Measurements from ENCODE around the gene SYN1.
"Not testable (repeated sequence)": the region's sequence is repeated elsewhere in the genome, so short reads cannot be mapped to it uniquely, and the experiment has no call there.

The SYN1 gene

DNA sequence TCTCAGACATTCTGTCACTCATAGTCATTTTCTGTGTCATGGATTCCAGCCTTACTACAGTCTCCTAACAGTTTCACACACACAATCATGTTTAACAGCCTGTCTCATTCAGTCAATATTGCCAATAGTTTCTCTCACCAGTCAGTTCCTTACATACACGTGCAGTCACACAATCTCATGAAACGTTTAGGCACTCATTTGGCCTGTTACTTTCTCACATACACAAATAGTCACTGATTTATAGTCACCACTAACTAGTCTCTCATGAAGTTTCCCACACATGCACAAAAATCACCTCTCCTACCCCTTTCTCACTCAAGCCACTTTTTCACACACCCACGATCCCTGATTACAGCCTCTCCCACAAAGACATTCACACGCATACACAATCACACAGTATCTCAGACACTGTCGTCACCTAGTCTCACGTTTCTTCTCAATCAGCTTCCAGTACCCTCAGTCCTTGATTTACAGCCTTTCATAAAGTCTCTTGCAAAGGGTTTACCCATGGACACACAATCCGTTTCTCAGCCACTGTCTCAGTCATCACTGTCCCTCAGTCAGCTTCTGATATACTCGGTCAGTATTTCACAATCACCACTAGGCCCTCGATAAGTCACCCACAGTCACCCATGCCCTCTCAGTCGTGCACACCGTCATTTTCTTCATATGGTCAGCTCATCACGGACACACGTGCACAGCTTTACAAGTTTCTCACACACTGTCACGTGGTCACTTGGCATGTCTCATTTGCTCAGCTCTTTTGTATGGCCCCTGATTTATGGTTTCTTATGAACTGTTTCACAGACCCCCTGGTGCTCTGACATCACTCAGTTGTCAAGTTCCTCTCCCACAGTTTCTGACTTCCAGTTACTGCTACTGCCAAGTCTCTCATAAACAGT, 14.3 kb upstream of the SYN1 start:
- DNase-seq: no peak

- no peak for DNase-seq
These were observed 13.0 kb upstream of the SYN1 start for GRCh38 chrX:47632666-47633065.

- DNase-seq: no peak
These were observed 12.0 kb upstream of the SYN1 start for GRCh38 chrX:47631676-47632075.

DNA sequence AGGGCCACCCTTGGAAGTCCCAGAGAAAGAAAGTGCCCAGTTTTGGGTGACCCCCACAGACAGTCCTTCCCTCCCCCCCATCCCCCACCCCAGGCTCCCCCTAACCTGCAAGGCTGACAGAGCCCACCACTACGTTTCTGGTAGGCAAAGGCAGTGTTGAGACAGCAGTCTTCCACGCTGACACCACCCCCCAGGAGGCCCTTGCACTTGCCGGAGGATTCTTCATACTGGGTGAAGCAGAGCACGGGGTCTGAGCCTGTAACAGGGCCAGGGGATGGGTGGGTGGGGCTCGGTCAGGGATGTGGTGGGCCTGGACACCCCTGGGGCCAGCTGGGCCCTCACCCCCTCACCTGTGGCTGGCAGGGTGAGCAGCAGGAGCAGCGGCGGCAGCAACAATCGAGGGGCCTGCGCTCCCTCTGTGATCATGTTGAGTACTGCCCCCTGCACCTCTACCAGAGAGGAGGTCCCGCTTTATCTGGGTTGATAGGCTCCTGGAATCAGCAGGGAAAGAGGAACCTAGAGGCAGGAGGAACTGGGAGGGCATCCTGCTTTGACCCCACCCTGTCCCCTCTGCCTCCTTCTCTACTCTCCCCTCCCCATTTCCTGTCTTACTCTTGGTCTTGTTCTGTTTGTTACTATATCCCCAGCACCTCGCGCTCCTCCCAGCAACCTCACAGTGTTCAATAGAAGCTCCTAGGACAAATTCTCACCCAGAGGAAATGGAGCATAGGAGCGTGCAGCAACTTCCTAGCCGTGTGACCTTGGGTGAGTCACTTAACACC, 10.0 kb upstream of the SYN1 start, which contains the start of gene CFP:
Gene CFP (minus strand): TSS at position 512 of the 782 bp plus-strand sequence. CDS start 86 bp downstream, at position 426.
- no peak for DNase-seq

DNA sequence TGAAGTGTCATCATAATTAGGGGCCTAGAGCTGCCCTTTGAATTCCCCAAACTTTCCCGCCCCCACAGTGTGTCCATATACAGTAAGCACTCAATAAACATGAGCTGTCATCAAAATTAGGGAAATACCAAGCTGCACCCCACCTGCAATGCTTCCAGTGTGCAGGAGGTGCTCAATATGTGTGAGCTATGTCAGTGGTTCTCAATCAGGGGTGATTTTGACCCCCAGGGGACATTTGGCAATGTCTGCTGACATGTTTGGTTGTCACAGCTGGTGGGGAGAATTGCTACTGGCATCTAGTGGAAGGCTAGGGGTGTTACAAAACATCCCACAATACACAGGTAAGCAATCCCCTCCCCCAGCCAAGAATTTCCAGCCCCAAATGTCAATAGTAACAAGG, 9.3 kb upstream of the SYN1 start:
- DNase-seq: no peak

DNA sequence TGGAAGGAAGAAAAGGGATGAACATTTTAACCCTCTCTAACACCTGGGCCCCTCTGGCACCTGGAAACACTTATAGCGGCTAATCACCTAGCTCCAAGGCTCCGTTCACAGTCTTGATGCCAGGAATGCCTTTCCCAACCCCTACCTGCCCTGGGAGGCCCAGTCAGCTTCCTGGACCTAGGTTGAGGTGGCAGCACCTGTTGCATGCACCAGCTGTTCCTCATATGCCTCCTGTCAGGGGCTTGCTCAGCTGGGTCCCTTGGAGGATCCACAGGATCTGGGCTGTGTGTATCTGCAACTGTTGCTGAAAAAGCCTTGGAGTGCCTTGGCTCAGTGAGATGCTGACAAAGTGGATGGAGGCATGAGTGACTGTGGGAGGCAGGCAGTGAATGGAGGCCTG, 5.7 kb upstream of the SYN1 start:
- no peak for DNase-seq

DNA sequence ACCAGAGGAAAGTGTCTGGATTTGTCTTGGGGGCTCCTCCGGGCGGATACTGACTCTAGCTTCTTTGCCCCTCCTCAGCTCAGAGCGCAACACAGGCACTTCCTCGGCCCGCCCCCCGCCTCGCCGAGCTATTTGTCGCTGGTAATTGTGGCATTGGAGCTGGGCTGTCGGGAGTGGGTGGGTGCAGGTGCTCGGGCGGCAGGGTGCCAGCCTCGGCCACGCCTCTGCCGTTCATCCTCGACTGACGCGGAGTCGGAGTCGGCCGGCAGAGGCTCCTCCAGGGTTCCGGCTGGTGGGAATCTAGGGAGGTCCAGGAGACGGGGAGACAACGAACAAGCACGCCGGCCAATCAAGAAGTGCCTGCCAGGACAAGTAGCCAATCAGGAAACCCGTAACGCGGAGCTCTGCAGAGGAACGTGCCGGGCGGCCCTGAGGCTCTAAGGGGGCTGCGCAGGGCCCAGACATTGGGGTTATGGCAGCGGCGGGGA, 3.9 kb upstream of the SYN1 start:
- peak; percentile 73 for DNase-seq

DNA sequence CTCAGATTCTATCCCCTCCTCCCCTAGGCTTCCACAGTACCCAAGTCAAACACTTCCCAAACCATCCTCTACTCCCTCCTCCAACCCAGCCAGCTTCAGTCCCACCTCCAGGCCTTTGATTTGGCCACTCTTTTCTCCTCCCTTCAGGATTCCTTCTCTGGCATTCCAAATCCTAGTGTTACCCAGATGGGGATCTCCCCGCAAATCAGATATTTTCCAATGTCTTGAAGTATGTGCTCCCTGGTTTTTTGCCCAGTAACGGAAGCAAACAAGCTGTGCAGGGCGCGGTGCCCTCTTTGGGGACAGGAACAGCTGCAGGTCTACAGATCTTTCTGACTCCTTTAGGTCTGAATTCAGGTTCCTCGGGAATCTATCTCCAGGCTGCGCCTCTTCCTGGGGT, 2.2 kb upstream of the SYN1 start:
- no peak for DNase-seq

DNA sequence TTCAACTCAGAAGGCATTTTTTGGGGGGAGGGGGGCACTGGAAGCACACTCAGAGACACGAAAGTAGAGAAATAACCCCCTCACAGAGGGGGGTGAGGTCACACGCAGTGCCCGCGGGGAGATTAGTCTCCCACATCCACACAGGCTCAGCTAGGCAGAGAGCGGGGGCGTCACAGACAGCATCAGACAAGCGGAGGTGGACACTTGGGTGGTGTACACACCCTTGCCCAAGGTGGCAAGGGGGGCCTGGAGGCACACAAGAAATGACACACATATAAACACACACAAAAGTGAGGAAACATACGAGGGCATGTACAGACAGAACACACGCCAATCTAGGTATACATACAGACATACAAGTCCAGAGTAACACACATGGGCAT, 637 bp upstream of the SYN1 start:
- no peak for DNase-seq

- no peak for DNase-seq
These were observed 653 bp downstream of the SYN1 start for GRCh38 chrX:47618923-47619485.

DNA sequence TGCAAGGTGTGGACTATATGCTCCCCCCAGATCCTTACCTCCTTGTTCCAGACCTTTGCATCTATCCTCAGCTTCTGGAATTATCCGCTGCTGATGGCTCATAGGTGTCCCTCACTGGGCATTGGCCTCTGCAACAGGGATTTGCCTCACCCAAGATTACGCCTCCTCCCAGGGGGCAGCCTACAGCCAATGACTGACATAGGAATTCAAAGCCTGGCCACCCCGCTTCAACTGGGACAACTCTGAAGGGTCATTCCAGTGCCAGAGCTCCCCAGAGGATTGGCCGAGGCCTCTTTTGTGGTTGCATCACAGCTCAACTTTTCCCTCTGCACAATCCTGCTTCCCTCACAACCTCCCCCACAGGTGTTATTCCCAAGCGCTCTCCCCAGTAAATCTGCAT, 5.0 kb downstream of the SYN1 start:
- DNase-seq: no peak

- no peak for DNase-seq
These were observed 6.6 kb downstream of the SYN1 start for GRCh38 chrX:47613082-47613481.

- DNase-seq: no peak
These were observed 7.2 kb downstream of the SYN1 start for GRCh38 chrX:47612418-47612817.

DNA sequence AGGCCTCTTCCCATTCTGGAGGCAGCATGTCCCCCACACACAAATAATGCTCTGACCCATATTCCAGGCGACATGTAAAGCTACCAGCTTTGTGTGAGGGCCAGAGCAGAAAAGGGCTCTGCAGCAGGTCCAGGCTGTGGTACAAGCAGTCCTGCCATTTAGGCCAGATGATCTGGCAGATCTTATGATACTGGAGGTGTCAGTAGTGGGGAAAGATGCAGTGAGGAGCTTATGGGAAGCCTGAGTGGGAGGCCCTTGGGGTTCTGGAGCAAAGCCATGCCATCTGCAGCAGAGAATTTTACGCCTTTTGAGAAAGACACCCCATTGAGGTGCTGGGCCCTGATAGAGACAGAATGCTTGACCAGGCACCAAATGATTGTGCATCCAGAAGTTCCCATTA, 7.7 kb downstream of the SYN1 start:
- no peak for DNase-seq

GRCh38 chrX:47611489-47611888, 8.2 kb downstream of the SYN1 start:
- DNase-seq: no peak

GRCh38 chrX:47610511-47610910, 9.1 kb downstream of the SYN1 start:
- no peak for DNase-seq

GRCh38 chrX:47608130-47608810, 11.4 kb downstream of the SYN1 start:
- DNase-seq: no peak

GRCh38 chrX:47607091-47607490, 12.6 kb downstream of the SYN1 start:
- no peak for DNase-seq

- DNase-seq: no peak
These were observed 14.6 kb downstream of the SYN1 start for GRCh38 chrX:47605024-47605423.

DNA sequence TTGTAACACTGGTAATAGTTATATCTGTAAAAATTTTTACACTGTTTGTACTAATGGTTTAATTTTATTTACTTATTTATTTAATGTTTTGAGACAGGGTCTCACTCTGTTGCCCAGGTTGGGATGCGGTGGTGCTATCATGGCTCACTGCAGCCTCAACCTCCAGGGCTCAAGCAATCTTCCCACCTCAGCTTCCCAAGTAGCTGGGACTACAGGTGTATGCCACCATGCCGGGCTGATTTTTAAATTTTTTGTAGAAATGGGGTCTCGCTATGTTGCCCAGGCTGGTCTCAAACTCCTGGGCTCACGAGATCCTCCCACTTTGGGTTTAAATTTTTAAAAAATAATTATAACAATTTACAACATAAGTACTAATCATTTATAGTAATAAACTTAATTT, 16.5 kb downstream of the SYN1 start:
- not testable (repeated sequence) for DNase-seq

GRCh38 chrX:47597222-47597621, 22.4 kb downstream of the SYN1 start:
- no peak for DNase-seq

- no peak for DNase-seq
These were observed 23.4 kb downstream of the SYN1 start for GRCh38 chrX:47596256-47596655.

DNA sequence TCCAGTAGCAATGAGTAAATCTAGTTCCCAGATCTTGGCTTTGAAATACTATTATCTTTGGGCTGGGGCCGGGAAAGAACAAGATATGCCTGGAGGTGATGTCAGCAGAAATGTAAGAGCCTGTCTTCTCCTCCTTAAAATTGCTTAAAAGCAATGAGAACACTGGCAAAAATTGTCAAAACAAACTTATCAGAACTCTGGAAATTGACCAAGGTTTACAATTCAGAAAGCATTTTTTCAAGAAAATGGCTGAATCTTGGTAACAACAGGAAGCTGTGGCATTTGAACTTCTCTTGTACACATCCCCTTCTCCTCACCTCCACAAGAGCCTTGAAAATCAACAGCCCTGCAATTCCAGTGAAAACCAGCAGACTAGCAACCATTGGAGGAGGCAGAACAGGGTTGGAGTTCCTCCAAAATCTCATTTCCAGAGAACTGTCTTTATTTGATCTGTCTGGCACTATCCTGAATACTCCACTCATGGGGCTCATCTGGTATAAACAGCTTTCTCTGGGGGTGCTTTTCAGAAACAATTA, 23.9 kb downstream of the SYN1 start:
- DNase-seq: no peak

Data from right forelimb (tissue), 1 donor.